ENCODE data around the gene CSMD2.

DNA sequence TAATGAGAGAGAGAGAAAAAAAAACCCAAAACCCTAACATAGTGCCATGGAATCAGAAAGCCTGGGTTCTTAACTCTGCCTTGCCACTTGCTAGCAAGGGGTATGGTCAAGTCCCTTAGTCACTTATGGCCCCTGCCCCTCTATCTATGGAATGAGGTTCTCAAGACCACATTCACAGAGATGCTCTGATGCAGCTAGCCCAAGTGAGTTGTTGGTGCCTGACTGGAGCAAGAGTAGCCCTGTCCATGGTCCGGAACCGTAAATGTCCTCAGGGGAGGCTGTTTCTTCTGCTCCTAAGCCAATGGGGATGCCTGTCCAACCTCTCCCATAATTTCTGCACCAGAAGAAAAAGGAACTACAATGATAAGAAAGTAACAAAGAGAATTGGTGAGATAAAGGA lies 56.8 kb downstream of the CSMD2 start:
- TF ChIP-seq POLR2A (IDR thresholded peaks at IDR 0.05; ENCODE audit: control extremely low read depth in 1 of 2, low read depth in 2 of 2, low read length in 2 of 2) = no peak
- TF ChIP-seq, protein P1, sequence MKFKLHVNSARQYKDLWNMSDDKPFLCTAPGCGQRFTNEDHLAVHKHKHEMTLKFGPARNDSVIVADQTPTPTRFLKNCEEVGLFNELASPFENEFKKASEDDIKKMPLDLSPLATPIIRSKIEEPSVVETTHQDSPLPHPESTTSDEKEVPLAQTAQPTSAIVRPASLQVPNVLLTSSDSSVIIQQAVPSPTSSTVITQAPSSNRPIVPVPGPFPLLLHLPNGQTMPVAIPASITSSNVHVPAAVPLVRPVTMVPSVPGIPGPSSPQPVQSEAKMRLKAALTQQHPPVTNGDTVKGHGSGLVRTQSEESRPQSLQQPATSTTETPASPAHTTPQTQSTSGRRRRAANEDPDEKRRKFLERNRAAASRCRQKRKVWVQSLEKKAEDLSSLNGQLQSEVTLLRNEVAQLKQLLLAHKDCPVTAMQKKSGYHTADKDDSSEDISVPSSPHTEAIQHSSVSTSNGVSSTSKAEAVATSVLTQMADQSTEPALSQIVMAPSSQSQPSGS (IDR thresholded peaks at IDR 0.05; ENCODE audit: low read length) = no peak
- TF ChIP-seq JUN (IDR thresholded peaks at IDR 0.05; ENCODE audit: low read depth, low read length) = no peak
- TF ChIP-seq, protein P2, sequence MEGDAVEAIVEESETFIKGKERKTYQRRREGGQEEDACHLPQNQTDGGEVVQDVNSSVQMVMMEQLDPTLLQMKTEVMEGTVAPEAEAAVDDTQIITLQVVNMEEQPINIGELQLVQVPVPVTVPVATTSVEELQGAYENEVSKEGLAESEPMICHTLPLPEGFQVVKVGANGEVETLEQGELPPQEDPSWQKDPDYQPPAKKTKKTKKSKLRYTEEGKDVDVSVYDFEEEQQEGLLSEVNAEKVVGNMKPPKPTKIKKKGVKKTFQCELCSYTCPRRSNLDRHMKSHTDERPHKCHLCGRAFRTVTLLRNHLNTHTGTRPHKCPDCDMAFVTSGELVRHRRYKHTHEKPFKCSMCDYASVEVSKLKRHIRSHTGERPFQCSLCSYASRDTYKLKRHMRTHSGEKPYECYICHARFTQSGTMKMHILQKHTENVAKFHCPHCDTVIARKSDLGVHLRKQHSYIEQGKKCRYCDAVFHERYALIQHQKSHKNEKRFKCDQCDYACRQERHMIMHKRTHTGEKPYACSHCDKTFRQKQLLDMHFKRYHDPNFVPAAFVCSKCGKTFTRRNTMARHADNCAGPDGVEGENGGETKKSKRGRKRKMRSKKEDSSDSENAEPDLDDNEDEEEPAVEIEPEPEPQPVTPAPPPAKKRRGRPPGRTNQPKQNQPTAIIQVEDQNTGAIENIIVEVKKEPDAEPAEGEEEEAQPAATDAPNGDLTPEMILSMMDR (IDR thresholded peaks at IDR 0.05; ENCODE audit: control extremely low read depth in 1 of 3, insufficient read depth in 1 of 3, low read depth in 1 of 3, low read length in 3 of 3) = no peak
- TF ChIP-seq SRF (IDR thresholded peaks at IDR 0.05; ENCODE audit: low read depth, low read length) = no peak
